Esophagus muscularis mucosa (tissue), 4 donors: ENCODE results near the gene PARK7. TPM values are rescaled to one million over a fixed set of nuclear protein-coding genes. Genes with fewer than 3 reads are reported as not detected.

Experiments used
- DNase-seq: peaks from one replicate; pipeline ENCODE4 v3.0.0-alpha.2; 2017; ENCODE audit errors: extremely low spot score
- H3K27ac ChIP-seq, 4 donors: fragments of 200-600 bp; sonication (generic); replicated peaks in 1 of 4; 1 replicate in 3 of 4; 2 replicates in 1 of 4; pipeline ENCODE4 v1.5.1; 2016 to 2019; ENCODE audit warnings: mild to moderate bottlenecking in 1 of 4
- H3K27me3 ChIP-seq, 4 donors: fragments of 200-600 bp; sonication (generic); one replicate each; pipeline versions ENCODE4 v1.5.1 to v1.6.0; 2016 to 2019
- H3K36me3 ChIP-seq, 4 donors: fragments of 200-600 bp; sonication (generic); one replicate each; pipeline ENCODE4 v1.5.1; 2016 to 2019
- H3K4me1 ChIP-seq, 4 donors: fragments of 200-600 bp; sonication (generic); one replicate each; pipeline ENCODE4 v1.5.1; 2016 to 2019
- H3K4me3 ChIP-seq, 4 donors: fragments of 200-600 bp; sonication (generic); 1 replicate in 2 of 4; 2 replicates in 2 of 4; pipeline ENCODE4 v1.5.1; 2016 to 2019; ENCODE audit warnings: mild to moderate bottlenecking in 4 of 4, moderate library complexity in 1 of 4
- H3K9me3 ChIP-seq, 4 donors: fragments of 200-600 bp; sonication (generic); 1 replicate in 3 of 4; 2 replicates in 1 of 4; pipeline ENCODE4 v1.5.1; 2016 to 2019
- EP300 ChIP-seq: sonication (generic); formaldehyde crosslinking; IDR thresholded peaks from one replicate; pipeline ENCODE4 v1.6.1; 2017; ENCODE audit warnings: antibody characterized with exemption
- POLR2A ChIP-seq: fragments of 450-650 bp; IDR thresholded peaks from one replicate; pipeline ENCODE4 v1.6.1; 2017; ENCODE audit warnings: antibody characterized with exemption, moderate library complexity, mild to moderate bottlenecking, low read depth
- POLR2AphosphoS5 ChIP-seq, 2 donors: sonication (generic); formaldehyde crosslinking; IDR thresholded peaks; one replicate each; pipeline ENCODE4 v1.6.1; 2017; ENCODE audit warnings: antibody characterized with exemption in 2 of 2
- WGBS: methylation state at CpG from one replicate; pipeline ENCODE4 v1.1.5; 2018; 5-methylcytosine and 5-hydroxymethylcytosine counted together
- intact Hi-C: fragments of 100-400 bp; cut with DNase I; formaldehyde crosslinking; loops from one replicate; pipeline ENCODE4 v1.15.1; 2023
- total RNA-seq, 4 donors: library from RNA; depleted of rRNA; stranded (reverse); fragments of >200 nt; gene quantifications; one replicate each; pipeline versions ENCODE4 v1.1.0 to v1.2.1, GENCODE V29; 2016
- TF ChIP-seq, protein P1 (sequence below), 3 experiments: fragments of 200-600 bp in 2 of 3; fragments of 450-650 bp in 1 of 3; sonication (generic) in 2 of 3; IDR thresholded peaks; one replicate each; pipeline ENCODE4 v1.5.1; 2017 to 2019; ENCODE audit warnings: antibody characterized with exemption in 3 of 3, mild to moderate bottlenecking in 2 of 3, moderate library complexity in 1 of 3

The PARK7 gene
- total RNA-seq, result 100 to 1,000 TPM; 201 to 229 (median 212) TPM

GRCh38 chr1:7961216-7962013 lies at the start of gene PARK7:
PARK7 (plus strand) TSS chr1:7961711; CDS start chr1:7962786, 1,075 bp downstream.
- intact Hi-C loops, result loop anchor here (10.0 kb wide), 1 partner anchor 893 kb away; no protein-coding TSS in a partner anchor
- Histone ChIP-seq H3K4me1 (peaks cover 28 to 56% (median 48%) of the 10 kb centered on the region in 4 donors), H3K27me3 (no peaks in the 10 kb centered on the region), H3K4me3 (peak within 1 kb of the TSS; percentile 72 to 96 (median 94)), H3K9me3 (no peaks in the 10 kb centered on the region), H3K36me3 (peaks cover 18 to 36% (median 32%) of the 10 kb centered on the region in 4 donors), H3K27ac (peak within 1 kb of the TSS; percentile 92 to 97 (median 95))
- TF ChIP-seq EP300 (no peak), POLR2AphosphoS5 (IDR thresholded peaks at IDR 0.05) (peak; percentile 96 to 97), POLR2A (peak; percentile 72)
- TF ChIP-seq, protein P1, sequence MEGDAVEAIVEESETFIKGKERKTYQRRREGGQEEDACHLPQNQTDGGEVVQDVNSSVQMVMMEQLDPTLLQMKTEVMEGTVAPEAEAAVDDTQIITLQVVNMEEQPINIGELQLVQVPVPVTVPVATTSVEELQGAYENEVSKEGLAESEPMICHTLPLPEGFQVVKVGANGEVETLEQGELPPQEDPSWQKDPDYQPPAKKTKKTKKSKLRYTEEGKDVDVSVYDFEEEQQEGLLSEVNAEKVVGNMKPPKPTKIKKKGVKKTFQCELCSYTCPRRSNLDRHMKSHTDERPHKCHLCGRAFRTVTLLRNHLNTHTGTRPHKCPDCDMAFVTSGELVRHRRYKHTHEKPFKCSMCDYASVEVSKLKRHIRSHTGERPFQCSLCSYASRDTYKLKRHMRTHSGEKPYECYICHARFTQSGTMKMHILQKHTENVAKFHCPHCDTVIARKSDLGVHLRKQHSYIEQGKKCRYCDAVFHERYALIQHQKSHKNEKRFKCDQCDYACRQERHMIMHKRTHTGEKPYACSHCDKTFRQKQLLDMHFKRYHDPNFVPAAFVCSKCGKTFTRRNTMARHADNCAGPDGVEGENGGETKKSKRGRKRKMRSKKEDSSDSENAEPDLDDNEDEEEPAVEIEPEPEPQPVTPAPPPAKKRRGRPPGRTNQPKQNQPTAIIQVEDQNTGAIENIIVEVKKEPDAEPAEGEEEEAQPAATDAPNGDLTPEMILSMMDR (IDR thresholded peaks at IDR 0.05), result peak; percentile 38 to 61 (median 54)
- whole genome bisulfite sequencing, result under 1% methylated on average over 20 of the region's 81 CpGs
- DNase-seq, result peak; percentile 100

- intact Hi-C loops, result no loop called here
- TF ChIP-seq POLR2AphosphoS5 (IDR thresholded peaks at IDR 0.05) (no peak), EP300 (no peak), POLR2A (no peak)
- TF ChIP-seq, protein P1 (IDR thresholded peaks at IDR 0.05), result no peak
- H3K9me3 ChIP-seq, result no peaks in the 10 kb centered on the region
- H3K36me3 ChIP-seq, result no peaks in the 10 kb centered on the region
- no peak overlapping the region for H3K27ac ChIP-seq
- no peaks in the 10 kb centered on the region for H3K4me1 ChIP-seq
- peaks cover 0 to 17% (median 0%) of the 10 kb centered on the region in 4 donors for H3K27me3 ChIP-seq
- WGBS, result 94% methylated on average over 3 of the region's 3 CpGs
- DNase-seq, result no peak
- H3K4me3 ChIP-seq, result no peak overlapping the region
Measured at GRCh38 chr1:7912145-7912544, 49.4 kb upstream of the PARK7 start.

GRCh38 chr1:7912743-7913557 lies 48.6 kb upstream of the PARK7 start:
- TF ChIP-seq EP300, result no peak
- TF ChIP-seq, protein P1 (IDR thresholded peaks at IDR 0.05), result no peak
- no peak for TF ChIP-seq POLR2A
- no peak for TF ChIP-seq POLR2AphosphoS5 (IDR thresholded peaks at IDR 0.05)
- intact Hi-C loops, result no loop called here
- Histone ChIP-seq H3K4me3 (no peak overlapping the region), H3K36me3 (no peaks in the 10 kb centered on the region), H3K27me3 (peaks cover 0 to 17% (median 0%) of the 10 kb centered on the region in 4 donors), H3K27ac (no peak overlapping the region), H3K4me1 (no peaks in the 10 kb centered on the region), H3K9me3 (no peaks in the 10 kb centered on the region)
- WGBS, result 52% methylated on average over 18 of the region's 18 CpGs
- DNase-seq, result no peak

- Histone ChIP-seq H3K36me3 (no peaks in the 10 kb centered on the region), H3K4me3 (no peak overlapping the region), H3K27ac (no peak overlapping the region), H3K27me3 (peaks cover 0 to 33% (median 4%) of the 10 kb centered on the region in 4 donors), H3K9me3 (no peaks in the 10 kb centered on the region), H3K4me1 (no peaks in the 10 kb centered on the region)
- intact Hi-C loops, result no loop called here
- 64% methylated on average over 5 of the region's 5 CpGs for WGBS
- DNase-seq, result no peak
- TF ChIP-seq, protein P1 (IDR thresholded peaks at IDR 0.05), result no peak
- TF ChIP-seq EP300, result no peak
- no peak for TF ChIP-seq POLR2AphosphoS5 (IDR thresholded peaks at IDR 0.05)
- no peak for TF ChIP-seq POLR2A
Measured at GRCh38 chr1:7915826-7916500, 45.5 kb upstream of the PARK7 start.
